GM12878 (cell line): ENCODE results near the gene C5AR1. TPM values are rescaled to one million over a fixed set of nuclear protein-coding genes. Genes with fewer than 3 reads are reported as not detected.

Source experiments
- ATAC-seq: fragments of 200-7000 bp; cut with Tn5 transposase; 3 replicates; pipeline ENCODE4 v1.9.1; 2020; ENCODE audit warnings: mild to moderate bottlenecking, moderate library complexity
- BruUV-seq: library from RNA; stranded (reverse); fragments of 400-500 nt; replicated peaks from 2 replicates; lab custom pipeline; 2021; lab: Mats Ljungman, UMichigan
- CTCF ChIA-PET: fragments of 300-600 bp; sonication (Branson Sonifier 250); formaldehyde crosslinking; extraction: SDS; loops from one replicate; lab custom pipeline; 2021; ENCODE audit warnings: inconsistent platforms; lab: Yijun Ruan, JAX
- POLR2A ChIA-PET: fragments of 350-600 bp; formaldehyde crosslinking; extraction: SDS; loops from one replicate; lab custom pipeline; 2021; ENCODE audit warnings: inconsistent platforms; lab: Charles Lee
- RAD21 ChIA-PET: fragments of 300-600 bp; sonication (Branson Sonifier 250); formaldehyde crosslinking; loops from one replicate; lab custom pipeline; 2023; ENCODE audit warnings: antibody characterized with exemption; ENCODE audit not compliant: unreplicated experiment; lab: Charles Lee
- SMC1A ChIA-PET: fragments of 300-600 bp; sonication (Branson Sonifier 250); formaldehyde crosslinking; loops from one replicate; lab custom pipeline; 2023; ENCODE audit not compliant: unreplicated experiment, uncharacterized antibody; lab: Charles Lee
- DNase-seq: peaks from one replicate; pipeline ENCODE4 v3.0.0-alpha.2; 2011; ENCODE audit warnings: low read depth, low spot score
- FAIRE-seq: peaks from 3 replicates; lab custom pipeline; 2011; peaks lifted over from hg19 to GRCh38; lab: Jason Lieb, UNC
- H2AFZ ChIP-seq: 2 replicates; pipeline ENCODE4 v1.6.0; 2011; ENCODE audit warnings: low read depth, low read length, control low read depth; ENCODE audit not compliant: control insufficient read depth
- H3K27ac ChIP-seq: 2 replicates; pipeline ENCODE4 v1.5.1; 2011; ENCODE audit warnings: control low read depth; ENCODE audit not compliant: control insufficient read depth, insufficient read depth
- H3K27me3 ChIP-seq, 2 experiments: replicated peaks in 1 of 2; 2 replicates each; pipeline versions ENCODE4 v1.6.0 to v1.6.1; 2011; ENCODE audit warnings: low read length in 1 of 2; ENCODE audit not compliant: control insufficient read depth in 2 of 2, insufficient read depth in 2 of 2
- H3K36me3 ChIP-seq, 2 experiments: 2 replicates each; pipeline ENCODE4 v1.5.1; 2011; ENCODE audit warnings: low read length in 1 of 2; ENCODE audit not compliant: control insufficient read depth in 2 of 2, insufficient read depth in 2 of 2
- H3K4me1 ChIP-seq: 2 replicates; pipeline ENCODE4 v1.6.1; 2011; ENCODE audit warnings: mild to moderate bottlenecking, low read length, moderate library complexity, mixed read lengths; ENCODE audit not compliant: control insufficient read depth, insufficient read depth
- H3K4me2 ChIP-seq: 2 replicates; pipeline ENCODE4 v1.6.0; 2011; ENCODE audit warnings: control low read depth; ENCODE audit not compliant: control insufficient read depth, insufficient read depth
- H3K4me3 ChIP-seq: fragments of 200-600 bp; sonication (generic); 2 replicates; pipeline ENCODE4 v1.5.1; 2016
- H3K79me2 ChIP-seq: 2 replicates; pipeline ENCODE4 v1.6.0; 2011; ENCODE audit warnings: low read length; ENCODE audit not compliant: control insufficient read depth, insufficient read depth
- H3K9ac ChIP-seq: 2 replicates; pipeline ENCODE4 v1.8.0; 2011; ENCODE audit warnings: low read length, control low read depth, mixed read lengths; ENCODE audit not compliant: control insufficient read depth, insufficient read depth
- H3K9me3 ChIP-seq: replicated peaks from 3 replicates; pipeline ENCODE4 v1.5.1; 2011; ENCODE audit warnings: mild to moderate bottlenecking, low read length; ENCODE audit not compliant: control insufficient read depth, insufficient read depth
- H4K20me1 ChIP-seq: 2 replicates; pipeline ENCODE4 v1.6.0; 2011; ENCODE audit not compliant: control insufficient read depth, insufficient read depth
- CUX1 ChIP-seq: IDR thresholded peaks from 2 replicates; pipeline ENCODE4 v1.6.1; 2012; ENCODE audit warnings: improper control_type of control experiment, low read depth, low read length; ENCODE audit not compliant: insufficient replicate concordance
- FOXM1 ChIP-seq: IDR thresholded peaks from 2 replicates; pipeline ENCODE4 v1.6.1; 2012; ENCODE audit warnings: low read depth, mild to moderate bottlenecking, inconsistent platforms, low read length, moderate library complexity
- HDGF ChIP-seq: fragments of 450-650 bp; IDR thresholded peaks from 2 replicates; pipeline ENCODE4 v1.6.1; 2016; ENCODE audit warnings: antibody characterized with exemption
- MTA3 ChIP-seq: IDR thresholded peaks from 2 replicates; pipeline ENCODE4 v1.6.1; 2012; ENCODE audit warnings: low read length, inconsistent platforms, borderline replicate concordance
- MXI1 ChIP-seq: fragments of 150-350 bp; IDR thresholded peaks from 2 replicates; pipeline ENCODE4 v1.6.1; 2011; ENCODE audit warnings: low read depth, mild to moderate bottlenecking, inconsistent platforms, low read length, improper control_type of control experiment
- PKNOX1 ChIP-seq: fragments of 450-650 bp; IDR thresholded peaks from 2 replicates; pipeline ENCODE4 v1.6.1; 2016; ENCODE audit warnings: mild to moderate bottlenecking
- POLR2AphosphoS5 ChIP-seq: IDR thresholded peaks from 2 replicates; pipeline ENCODE4 v1.6.1; 2011; ENCODE audit warnings: mild to moderate bottlenecking, low read length, inconsistent platforms
- ZSCAN29 ChIP-seq: fragments of 450-650 bp; IDR thresholded peaks from 2 replicates; pipeline ENCODE4 v1.6.1; 2017; ENCODE audit warnings: mild to moderate bottlenecking, moderate library complexity
- WGBS: methylation state at CpG from one replicate; pipeline ENCODE4 v1.1.6; 2016; ENCODE audit warnings: low lambda C conversion rate; ENCODE audit not compliant: insufficient replicate concordance, insufficient coverage; ENCODE audit errors: missing lambda C conversion rate; 5-methylcytosine and 5-hydroxymethylcytosine counted together
- in situ Hi-C: fragments of 300-500 bp; cut with MboI; formaldehyde crosslinking; loops from 9 replicates; pipeline ENCODE4 v1.14.3; 2018; ENCODE audit warnings: mixed read lengths
- intact Hi-C: fragments of 100-400 bp; cut with micrococcal nuclease; formaldehyde crosslinking; loops from one replicate; pipeline ENCODE4 v1.14.2; 2022; ENCODE audit not compliant: unreplicated experiment
- polyA plus RNA-seq, 11 experiments: library from polyadenylated mRNA; depleted of rRNA in 4 of 11; unstranded in 6 of 11; stranded (reverse) in 5 of 11; fragments of >200 nt; fragmentation: Nextera tagmentation in 4 of 11; fragmentation: Illumina TruSeq in 1 of 11; extraction: Ambion mirVana in 4 of 11; extraction: Trizol in 1 of 11; gene quantifications; 1 replicate in 1 of 11; 2 replicates in 10 of 11; pipeline versions ENCODE4 v1.2.1 to v1.2.3, GENCODE V29; 2011 to 2016; ENCODE audit warnings: inconsistent platforms in 2 of 11, missing spikeins in 2 of 11, low read depth in 1 of 11
- total RNA-seq, 4 experiments: library from RNA; depleted of rRNA in 3 of 4; stranded (reverse); fragments of >200 nt in 3 of 4; fragmentation: Illumina TruSeq in 1 of 4; extraction: Trizol in 1 of 4; gene quantifications; 2 replicates each; pipeline versions ENCODE4 v1.2.1 to v1.2.3, GENCODE V29; 2013 to 2021

Gene C5AR1
- total and polyA plus RNA-seq, 10 of the 15 experiments (the other 5 are each of a cell fraction or from before 2014, with no cell fraction given): 0.04 to 1.5 (median 0.18) TPM

- TF ChIP-seq MTA3: no peak
- no peak for TF ChIP-seq FOXM1
- no peak for TF ChIP-seq POLR2AphosphoS5
- no peak for TF ChIP-seq PKNOX1
- no peak for TF ChIP-seq HDGF
- no peak for TF ChIP-seq ZSCAN29
Observed at GRCh38 chr19:47339196-47339880, 29.7 kb downstream of the C5AR1 start (continued).

- FAIRE-seq (no peak), DNase-seq (no peak), ATAC-seq (no peak)
- 70% methylated on average over 29 of the region's 29 CpGs for whole genome bisulfite sequencing
- intact Hi-C loops (no loop called here), in situ Hi-C loops (no loop called here)
- ChIA-PET POLR2A (no interaction called here), SMC1A (no interaction called here), CTCF (interaction anchor here (3.8 kb wide), 1 partner anchor 8 kb away, joined by 21 read pairs; the partner anchor contains the start of gene DHX34), RAD21 (no interaction called here)
- no peaks in the 10 kb centered on the region for H4K20me1 ChIP-seq
- H3K36me3 ChIP-seq: no peaks in the 10 kb centered on the region
- no TSS peak for BruUV-seq
- H3K9me3 ChIP-seq: no peaks in the 10 kb centered on the region
- no peaks in the 10 kb centered on the region for H3K27me3 ChIP-seq
- H3K27ac ChIP-seq: no peak overlapping the region
- TF ChIP-seq CUX1 (no peak), MXI1 (no peak)
- H2AFZ ChIP-seq: no peak overlapping the region
- no peaks in the 10 kb centered on the region for H3K4me1 ChIP-seq
- H3K79me2 ChIP-seq: no peaks in the 10 kb centered on the region
- no peak overlapping the region for H3K4me2 ChIP-seq
- H3K4me3 ChIP-seq: no peak overlapping the region
- H3K9ac ChIP-seq: no peak overlapping the region
Observed at GRCh38 chr19:47340477-47341208, 31.0 kb downstream of the C5AR1 start.
